Nephron progenitor cell (in vitro differentiated cells): Measurements from ENCODE around the gene ERBB4.

ENCODE experiments used
- DNase-seq: peaks from one replicate; pipeline ENCODE4 v3.0.0; 2021
- H3K27ac Mint-ChIP-seq: 2 replicates; pipeline ENCODE4 v1.8.0; 2021; ENCODE audit warnings: mild to moderate bottlenecking, moderate library complexity, mixed read lengths
- H3K27me3 Mint-ChIP-seq: 2 replicates; pipeline ENCODE4 v1.8.0; 2021; ENCODE audit warnings: mild to moderate bottlenecking, low read depth, mixed read lengths; ENCODE audit not compliant: poor library complexity
- H3K36me3 Mint-ChIP-seq: 2 replicates; pipeline ENCODE4 v1.8.0; 2021; ENCODE audit warnings: low read depth, mixed read lengths
- H3K4me1 Mint-ChIP-seq: 2 replicates; pipeline ENCODE4 v1.8.0; 2021; ENCODE audit warnings: mixed read lengths
- H3K4me3 Mint-ChIP-seq: 2 replicates; pipeline ENCODE4 v1.8.0; 2021; ENCODE audit warnings: mild to moderate bottlenecking, moderate library complexity, mixed read lengths
- H3K9me3 Mint-ChIP-seq: 2 replicates; pipeline ENCODE4 v1.8.0; 2021; ENCODE audit warnings: mild to moderate bottlenecking, moderate library complexity, mixed read lengths
- CTCF ChIP-seq: fragments of 200-600 bp; sonication (generic); IDR thresholded peaks from 2 replicates; pipeline ENCODE4 v1.5.0; 2021; ENCODE audit warnings: antibody characterized with exemption

Gene ERBB4

GRCh38 chr2:212532087-212532486, 6.5 kb downstream of the ERBB4 start:
- Mint-ChIP-seq H3K27ac (no peak overlapping the region), H3K4me1 (peaks cover 10% of the 10 kb centered on the region), H3K4me3 (no peak overlapping the region), H3K36me3 (no peaks in the 10 kb centered on the region), H3K9me3 (no peaks in the 10 kb centered on the region), H3K27me3 (peaks cover 41% of the 10 kb centered on the region)
- no peak for TF ChIP-seq CTCF
- DNase-seq, result no peak

GRCh38 chr2:212531499-212531898, 7.1 kb downstream of the ERBB4 start:
- no peak for TF ChIP-seq CTCF
- peaks cover 35% of the 10 kb centered on the region for H3K27me3 Mint-ChIP-seq
- no peak overlapping the region for H3K4me3 Mint-ChIP-seq
- H3K4me1 Mint-ChIP-seq, result peaks cover 4% of the 10 kb centered on the region
- no peaks in the 10 kb centered on the region for H3K9me3 Mint-ChIP-seq
- DNase-seq, result no peak
- H3K27ac Mint-ChIP-seq, result no peak overlapping the region
- no peaks in the 10 kb centered on the region for H3K36me3 Mint-ChIP-seq

GRCh38 chr2:212530991-212531390, 7.6 kb downstream of the ERBB4 start:
- Mint-ChIP-seq H3K9me3 (no peaks in the 10 kb centered on the region), H3K4me3 (no peak overlapping the region), H3K27me3 (peaks cover 30% of the 10 kb centered on the region), H3K4me1 (no peaks in the 10 kb centered on the region), H3K27ac (no peak overlapping the region), H3K36me3 (no peaks in the 10 kb centered on the region)
- TF ChIP-seq CTCF, result no peak
- no peak for DNase-seq

GRCh38 chr2:212530373-212530772, 8.2 kb downstream of the ERBB4 start:
- H3K36me3 Mint-ChIP-seq, result no peaks in the 10 kb centered on the region
- no peak overlapping the region for H3K4me3 Mint-ChIP-seq
- H3K27ac Mint-ChIP-seq, result no peak overlapping the region
- peaks cover 24% of the 10 kb centered on the region for H3K27me3 Mint-ChIP-seq
- no peak for TF ChIP-seq CTCF
- H3K9me3 Mint-ChIP-seq, result no peaks in the 10 kb centered on the region
- H3K4me1 Mint-ChIP-seq, result no peaks in the 10 kb centered on the region
- no peak for DNase-seq

- Mint-ChIP-seq H3K4me1 (no peaks in the 10 kb centered on the region), H3K27ac (no peak overlapping the region), H3K9me3 (no peaks in the 10 kb centered on the region), H3K4me3 (no peak overlapping the region), H3K27me3 (peaks cover 9% of the 10 kb centered on the region), H3K36me3 (no peaks in the 10 kb centered on the region)
- no peak for DNase-seq
- no peak for TF ChIP-seq CTCF
Measured at GRCh38 chr2:212528106-212528856, 10.3 kb downstream of the ERBB4 start.

- Mint-ChIP-seq H3K9me3 (no peaks in the 10 kb centered on the region), H3K4me1 (no peaks in the 10 kb centered on the region), H3K4me3 (no peak overlapping the region), H3K27ac (no peak overlapping the region), H3K36me3 (no peaks in the 10 kb centered on the region), H3K27me3 (peaks cover 10% of the 10 kb centered on the region)
- no peak for TF ChIP-seq CTCF
- no peak for DNase-seq
Measured at GRCh38 chr2:212526059-212526458, 12.5 kb downstream of the ERBB4 start.
